B cell (primary cell): ENCODE results near the gene TFEB. TPM values are rescaled to one million over a fixed set of nuclear protein-coding genes. Genes with fewer than 3 reads are reported as not detected.
A peak's percentile ranks its signal among the peaks of the same experiment; 100 is the strongest.

ENCODE experiments used
- ATAC-seq: fragments of 200-7000 bp; cut with Tn5 transposase; one replicate; pipeline ENCODE4 v1.10.0; 2021; ENCODE audit warnings: low read depth, mild to moderate bottlenecking, moderate number of reproducible peaks, moderate library complexity
- CTCF ChIA-PET: fragments of 350-600 bp; sonication (Branson Sonifier 250); formaldehyde crosslinking; loops from one replicate; lab custom pipeline; 2021; ENCODE audit warnings: antibody characterized with exemption, inconsistent platforms; lab: Charles Lee
- POLR2A ChIA-PET: fragments of 350-600 bp; sonication (Branson Sonifier 250); formaldehyde crosslinking; loops from one replicate; lab custom pipeline; 2021; ENCODE audit warnings: antibody characterized with exemption; lab: Charles Lee
- DNase-seq: peaks from one replicate; pipeline ENCODE4 v3.0.0; 2013
- H2AFZ ChIP-seq: 2 replicates; pipeline ENCODE4 v1.6.1; 2012; ENCODE audit warnings: mild to moderate bottlenecking, low read depth, low read length; ENCODE audit not compliant: insufficient read depth, poor library complexity, severe bottlenecking
- H3K27ac ChIP-seq, 2 donors: 1 replicate in 1 of 2; 2 replicates in 1 of 2; pipeline ENCODE4 v1.5.1; 2012 to 2013; ENCODE audit warnings: low read length in 2 of 2, mild to moderate bottlenecking in 2 of 2, moderate library complexity in 1 of 2
- H3K27me3 ChIP-seq, 4 experiments: fragments of 200-600 bp in 1 of 4; sonication (generic) in 1 of 4; replicated peaks in 1 of 4; 1 replicate in 2 of 4; 2 replicates in 2 of 4; pipeline versions ENCODE4 v1.6.1 to v1.7.0; 2013 to 2016; ENCODE audit warnings: low read length in 3 of 4, mild to moderate bottlenecking in 2 of 4, mixed read lengths in 1 of 4, moderate library complexity in 1 of 4; ENCODE audit not compliant: insufficient read depth in 4 of 4, control insufficient read depth in 3 of 4; ENCODE audit errors: control extremely low read depth in 1 of 4
- H3K36me3 ChIP-seq, 2 experiments: replicated peaks in 1 of 2; 1 replicate in 1 of 2; 2 replicates in 1 of 2; pipeline versions ENCODE4 v1.6.1 to v1.7.1; 2013; ENCODE audit warnings: low read length in 1 of 2; ENCODE audit not compliant: insufficient read depth in 2 of 2, control insufficient read depth in 1 of 2; ENCODE audit errors: control extremely low read depth in 1 of 2, extremely low read depth in 1 of 2
- H3K4me1 ChIP-seq, 2 donors: fragments of 200-600 bp in 1 of 2; sonication (generic) in 1 of 2; 1 replicate in 1 of 2; 2 replicates in 1 of 2; pipeline versions ENCODE4 v1.5.1 to v1.6.1; 2013 to 2017; ENCODE audit warnings: low read length in 2 of 2; ENCODE audit not compliant: control insufficient read depth in 2 of 2, insufficient read depth in 2 of 2
- H3K4me2 ChIP-seq: replicated peaks from 2 replicates; pipeline ENCODE3; 2012; ENCODE audit warnings: mild to moderate bottlenecking, low read depth, low read length; ENCODE audit not compliant: poor library complexity, severe bottlenecking
- H3K4me3 ChIP-seq, 5 experiments: fragments of 200-600 bp in 1 of 5; sonication (generic) in 1 of 5; 1 replicate in 3 of 5; 2 replicates in 2 of 5; pipeline versions ENCODE4 v1.5.1 to v1.7.0; 2011 to 2016; ENCODE audit warnings: low read length in 4 of 5, mild to moderate bottlenecking in 4 of 5, low read depth in 2 of 5, control low read depth in 1 of 5, moderate library complexity in 1 of 5; ENCODE audit not compliant: insufficient read depth in 1 of 5; ENCODE audit errors: control extremely low read depth in 1 of 5, extremely low read depth in 1 of 5
- H3K79me2 ChIP-seq: fragments of 200-600 bp; sonication (generic); one replicate; pipeline ENCODE4 v1.6.0; 2016; ENCODE audit warnings: low read length; ENCODE audit not compliant: control insufficient read depth, insufficient read depth
- H3K9ac ChIP-seq: fragments of 200-600 bp; sonication (generic); 2 replicates; pipeline ENCODE4 v1.6.1; 2017; ENCODE audit warnings: mild to moderate bottlenecking, low read length, moderate library complexity
- H3K9me3 ChIP-seq, 3 donors: one replicate each; pipeline versions ENCODE4 v1.6.1 to v1.7.1; 2013; ENCODE audit warnings: low read length in 2 of 3; ENCODE audit not compliant: control insufficient read depth in 2 of 3, insufficient read depth in 1 of 3; ENCODE audit errors: control extremely low read depth in 1 of 3
- H4K20me1 ChIP-seq: 2 replicates; pipeline ENCODE4 v1.6.0; 2012; ENCODE audit warnings: mild to moderate bottlenecking, low read length; ENCODE audit not compliant: insufficient read depth, control insufficient read depth, poor library complexity, severe bottlenecking
- H3K27ac Mint-ChIP-seq: one replicate; pipeline ENCODE4 v1.8.0; 2021; ENCODE audit warnings: mixed read lengths
- H3K27me3 Mint-ChIP-seq: one replicate; pipeline ENCODE4 v1.8.0; 2021; ENCODE audit warnings: mixed read lengths
- H3K4me1 Mint-ChIP-seq: one replicate; pipeline ENCODE4 v1.8.0; 2021; ENCODE audit warnings: mixed read lengths
- H3K4me3 Mint-ChIP-seq: one replicate; pipeline ENCODE4 v1.8.0; 2021; ENCODE audit warnings: mixed read lengths
- H3K9me3 Mint-ChIP-seq: one replicate; pipeline ENCODE4 v1.8.0; 2022; ENCODE audit warnings: mixed read lengths; ENCODE audit not compliant: insufficient read depth
- CTCF ChIP-seq: fragments of 200-600 bp; IDR thresholded peaks from one replicate; pipeline ENCODE4 v1.8.0; 2022; ENCODE audit warnings: antibody characterized with exemption, mild to moderate bottlenecking
- EZH2 ChIP-seq: IDR thresholded peaks from 2 replicates; pipeline ENCODE4 v1.6.1; 2012; ENCODE audit warnings: borderline replicate concordance, low read depth, mild to moderate bottlenecking, moderate library complexity, low read length; ENCODE audit not compliant: insufficient read depth, poor library complexity, severe bottlenecking
- WGBS: methylation state at CpG from one replicate; pipeline ENCODE4 v1.1.5; 2013; ENCODE audit warnings: missing lambda C conversion rate; ENCODE audit not compliant: insufficient coverage; 5-methylcytosine and 5-hydroxymethylcytosine counted together
- intact Hi-C: fragments of 100-400 bp; cut with micrococcal nuclease; formaldehyde crosslinking; loops from one replicate; pipeline ENCODE4 v1.10.0; 2022
- polyA plus RNA-seq: library from polyadenylated mRNA; depleted of rRNA; stranded (reverse); fragments of >200 nt; gene quantifications from 2 replicates; pipeline ENCODE4 v1.2.3, GENCODE V29; 2012
- total RNA-seq, 2 donors: library from RNA; stranded (reverse); fragments of 120-200 nt in 1 of 2; gene quantifications; 1 replicate in 1 of 2; 2 replicates in 1 of 2; pipeline versions ENCODE4 v1.2.3 to v1.2.4, GENCODE V29; 2013 to 2022

The TFEB gene
- total and polyA plus RNA-seq, 2 donors (not counting 1 experiment from before 2014, with no cell fraction given), result 113 to 148 TPM

- no peak for TF ChIP-seq EZH2
- TF ChIP-seq CTCF, result no peak
- Histone ChIP-seq H3K79me2 (peaks cover 97% of the 10 kb centered on the region), H3K36me3 (peaks cover 0 to 49% of the 10 kb centered on the region in 2 experiments), H3K9ac (peak overlapping the region; percentile 65), H3K27ac (peak overlapping the region; percentile 83 to 96), H3K27me3 (no peaks in the 10 kb centered on the region), H2AFZ (peak overlapping the region; percentile 16), H3K4me3 (peak overlapping the region in 4 of 5 experiments; percentile 33 to 65 (median 56)), H3K4me1 (peaks cover 87 to 94% of the 10 kb centered on the region in 2 donors), H3K4me2 (peak overlapping the region; percentile 82), H3K9me3 (peaks cover 0 to 5% (median 0%) of the 10 kb centered on the region in 3 donors), H4K20me1 (peaks cover 26% of the 10 kb centered on the region)
- H3K4me1 Mint-ChIP-seq, result peaks cover 97% of the 10 kb centered on the region
- peak overlapping the region; percentile 86 for H3K4me3 Mint-ChIP-seq
- DNase-seq (peak; percentile 36), ATAC-seq (no peak)
- WGBS, result 44% methylated on average over 12 of the region's 12 CpGs
- CTCF ChIA-PET, result interaction anchor here (0.9 to 8.3 kb wide), 19 partner anchors 7 to 399 kb away, joined by 3 to 303 read pairs (median 5); partner anchors contain the start of genes BYSL, MED20, TFEB and TOMM6
- intact Hi-C loops, result loop anchor here (5.0 to 10.0 kb wide), 2 partner anchors 158 to 189 kb away; partner anchors contain the start of genes FOXP4 and USP49
- H3K27me3 Mint-ChIP-seq, result no peaks in the 10 kb centered on the region
- H3K9me3 Mint-ChIP-seq, result no peaks in the 10 kb centered on the region
- POLR2A ChIA-PET, result interaction anchor here (0.6 to 11.0 kb wide), 9 partner anchors 9 to 1601 kb away, joined by 3 to 342 read pairs (median 11); partner anchors contain the start of gene TFEB
- peak overlapping the region; percentile 100 for H3K27ac Mint-ChIP-seq
Observed at GRCh38 chr6:41705311-41705995, 30.0 kb downstream of the TFEB start.
